Raji (cell line): Measurements from ENCODE around the gene PHF21A.
A peak's percentile ranks its signal among the peaks of the same experiment; 100 is the strongest.

ENCODE experiments used
- POLR2A ChIP-seq: IDR thresholded peaks from 2 replicates; pipeline ENCODE4 v1.6.1; 2011; ENCODE audit warnings: low read depth, low read length, control low read depth; ENCODE audit not compliant: insufficient read depth

PHF21A gene

DNA sequence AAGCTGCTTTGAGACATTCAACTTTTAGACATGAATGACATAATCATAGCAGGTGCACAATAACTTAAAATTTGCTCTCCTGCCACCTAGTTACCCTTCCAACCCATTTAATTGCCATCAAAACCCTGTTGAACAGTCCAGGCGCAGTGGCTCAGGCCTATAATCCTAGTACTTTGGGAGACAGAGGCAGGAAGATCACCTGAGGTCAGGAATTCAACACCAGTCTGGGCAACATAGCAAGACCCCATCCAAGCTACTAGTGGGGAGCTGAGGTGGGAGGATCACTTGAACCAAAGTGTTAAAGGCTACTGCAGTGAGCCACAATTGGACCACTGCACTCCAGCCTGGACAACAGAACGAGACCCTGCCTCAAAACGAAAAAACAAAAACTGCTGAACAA lies 4.0 kb upstream of the PHF21A start:
- TF ChIP-seq POLR2A = no peak

GRCh38 chr11:46122945-46123715 lies 1.9 kb upstream of the PHF21A start:
- no peak for TF ChIP-seq POLR2A

DNA sequence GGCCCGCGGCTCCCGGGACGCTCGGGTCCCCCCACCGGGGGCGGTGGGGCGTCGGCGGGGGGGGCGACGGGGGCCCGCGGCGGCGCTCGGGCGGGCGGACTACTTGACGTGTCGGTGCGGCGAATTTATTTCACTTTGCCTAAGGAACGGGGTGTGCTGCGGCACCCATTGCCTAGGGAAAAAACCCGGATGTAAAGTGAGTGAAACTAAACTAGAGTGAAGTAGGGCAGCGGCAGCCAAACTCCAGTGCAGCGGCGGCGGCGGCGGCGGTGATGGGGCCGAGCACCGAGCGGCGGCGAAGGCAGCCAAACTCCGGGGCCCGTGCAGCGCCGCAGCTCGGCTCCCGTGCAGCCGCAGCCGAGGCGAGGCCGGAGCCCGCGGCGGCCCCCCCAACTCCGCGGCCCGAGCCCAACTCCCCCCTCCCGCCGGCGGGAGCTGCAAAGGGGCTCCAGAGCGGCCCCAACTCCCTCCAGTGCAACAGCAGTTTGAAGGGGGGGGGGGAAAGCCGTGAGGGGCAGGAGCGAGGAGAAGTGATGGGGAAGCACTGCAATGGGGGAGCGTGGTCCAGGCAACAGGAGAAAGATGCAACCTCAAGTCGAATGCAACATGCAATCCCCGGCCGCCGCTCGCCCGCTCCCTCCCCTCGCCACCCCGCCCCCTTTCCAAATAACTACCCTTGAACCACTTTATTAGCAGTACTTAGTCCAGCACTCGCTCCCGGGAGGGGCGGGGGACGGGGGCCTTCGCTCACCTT lies 647 bp upstream of the PHF21A start:
- peak; percentile 47; the same call in 1 of the 2 replicates for TF ChIP-seq POLR2A

DNA sequence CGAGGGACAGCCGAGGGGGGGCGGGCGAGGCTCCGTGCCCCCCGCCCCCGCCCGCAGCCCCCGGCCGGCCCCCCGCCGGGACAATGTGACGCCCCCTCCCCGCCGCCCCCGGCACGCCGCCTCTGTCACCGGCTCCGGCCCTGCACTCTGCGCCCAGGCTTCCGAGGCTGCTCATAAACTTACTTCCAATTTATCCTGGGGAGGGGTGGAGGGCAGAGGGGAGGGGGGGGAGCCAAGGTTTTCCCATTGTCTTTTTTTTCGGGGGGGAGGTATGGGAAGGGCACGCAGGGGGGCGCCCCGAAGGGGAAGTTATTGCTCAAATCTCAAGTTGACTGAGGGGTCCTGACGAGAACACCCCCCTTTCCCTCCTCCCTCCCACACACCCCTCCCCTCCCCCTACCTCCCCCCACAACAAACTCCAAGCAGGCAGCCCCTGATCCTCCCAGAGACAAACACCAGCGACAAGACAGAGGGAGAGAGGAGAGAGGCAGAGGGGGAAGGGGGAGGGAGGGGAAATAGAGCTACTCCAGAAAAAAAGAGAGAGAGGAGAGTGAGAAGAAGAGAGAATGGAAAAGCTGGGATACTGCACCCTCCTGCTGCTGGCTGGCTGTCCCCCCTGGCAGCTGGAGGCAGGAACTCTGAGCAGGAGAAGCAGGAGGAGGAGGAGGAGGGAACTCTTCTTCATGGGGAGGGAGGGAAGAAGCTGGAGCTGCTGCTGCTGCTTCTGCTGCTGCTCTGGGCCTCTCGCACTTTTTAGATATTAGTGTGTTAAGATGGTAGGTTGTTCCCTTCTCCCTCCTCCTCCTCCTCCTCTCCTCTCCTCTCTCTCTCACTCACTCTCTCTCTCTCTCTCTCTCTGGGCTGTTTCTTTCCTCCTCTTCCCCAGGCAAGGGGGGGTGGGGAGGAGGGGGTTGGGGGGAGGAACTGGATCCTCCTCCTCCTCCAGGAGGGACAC lies 631 bp downstream of the PHF21A start:
- no peak for TF ChIP-seq POLR2A

GRCh38 chr11:46119352-46120216 lies 1.7 kb downstream of the PHF21A start:
- TF ChIP-seq POLR2A = peak; percentile 61

- TF ChIP-seq POLR2A = no peak
Measured at GRCh38 chr11:46118702-46119351, 2.4 kb downstream of the PHF21A start.

- TF ChIP-seq POLR2A = no peak
Measured at GRCh38 chr11:46117842-46118241, 3.4 kb downstream of the PHF21A start.

DNA sequence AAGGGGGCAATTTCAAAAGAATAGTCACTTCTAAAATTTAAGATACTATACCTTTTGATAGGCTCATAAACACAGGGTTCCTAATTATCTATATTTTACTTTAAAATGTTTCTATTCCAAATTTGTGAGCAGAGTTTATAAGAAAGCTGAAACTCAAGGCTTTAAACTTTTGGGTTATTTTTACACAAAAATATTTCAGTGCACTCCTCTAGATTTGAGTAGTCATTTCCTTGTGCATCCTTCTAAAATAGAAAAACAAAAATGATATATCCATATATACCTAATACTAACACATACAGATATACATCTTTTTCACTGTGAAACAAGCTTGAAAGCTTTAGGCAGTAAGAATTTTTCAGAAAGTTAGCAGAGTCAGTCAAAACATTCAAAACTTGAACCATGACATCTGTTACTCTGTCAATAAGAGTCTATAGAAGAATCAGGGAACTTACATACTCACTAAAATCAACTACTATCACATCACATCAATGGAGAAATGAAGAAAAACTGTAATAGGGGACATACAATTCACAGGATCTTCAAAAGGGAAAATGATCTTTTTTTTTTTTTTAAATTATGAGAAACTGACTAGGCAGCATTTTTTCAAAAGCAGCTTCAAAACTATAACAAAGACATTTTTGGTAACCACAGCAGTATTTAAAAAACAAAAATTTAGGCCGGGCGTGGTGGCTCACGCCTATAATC lies 5.1 kb downstream of the PHF21A start:
- no peak for TF ChIP-seq POLR2A

- TF ChIP-seq POLR2A = no peak
Measured at GRCh38 chr11:46114961-46115360, 6.3 kb downstream of the PHF21A start.

GRCh38 chr11:46114378-46114777 lies 6.9 kb downstream of the PHF21A start:
- TF ChIP-seq POLR2A = no peak

- no peak for TF ChIP-seq POLR2A
Measured at GRCh38 chr11:46112961-46113607, 8.2 kb downstream of the PHF21A start.

DNA sequence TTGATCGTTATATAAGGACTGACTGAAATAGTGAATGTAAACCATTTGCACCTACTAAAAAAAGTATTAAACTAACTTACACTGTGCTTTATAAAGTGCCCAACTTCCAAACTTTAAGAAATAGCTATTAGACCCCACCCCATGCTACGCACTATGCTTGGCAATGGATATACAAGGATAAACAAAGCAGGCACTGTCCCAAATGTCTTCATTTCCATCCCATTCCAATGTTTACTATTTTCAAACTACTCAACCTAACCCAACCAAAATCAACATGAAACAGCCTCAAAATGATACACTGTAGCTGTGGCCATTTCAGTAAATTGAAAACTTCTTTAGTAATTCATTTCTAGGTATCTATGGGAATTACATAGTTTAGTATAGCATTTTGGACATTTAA lies 12.5 kb downstream of the PHF21A start:
- TF ChIP-seq POLR2A = no peak

- no peak for TF ChIP-seq POLR2A
Measured at GRCh38 chr11:46107780-46108179, 13.5 kb downstream of the PHF21A start.
